Fibroblast of upper back skin (primary cell): Measurements from ENCODE around the gene CREB3L2.

Experiments
- DNase-seq: peaks from one replicate; pipeline ENCODE4 v3.0.0-alpha.2; 2013

CREB3L2 gene

GRCh38 chr7:138009350-138009653 is 7.4 kb upstream of the CREB3L2 start:
- no peak for DNase-seq

GRCh38 chr7:138008588-138009349 is 6.9 kb upstream of the CREB3L2 start:
- peak; percentile 67 for DNase-seq

DNA sequence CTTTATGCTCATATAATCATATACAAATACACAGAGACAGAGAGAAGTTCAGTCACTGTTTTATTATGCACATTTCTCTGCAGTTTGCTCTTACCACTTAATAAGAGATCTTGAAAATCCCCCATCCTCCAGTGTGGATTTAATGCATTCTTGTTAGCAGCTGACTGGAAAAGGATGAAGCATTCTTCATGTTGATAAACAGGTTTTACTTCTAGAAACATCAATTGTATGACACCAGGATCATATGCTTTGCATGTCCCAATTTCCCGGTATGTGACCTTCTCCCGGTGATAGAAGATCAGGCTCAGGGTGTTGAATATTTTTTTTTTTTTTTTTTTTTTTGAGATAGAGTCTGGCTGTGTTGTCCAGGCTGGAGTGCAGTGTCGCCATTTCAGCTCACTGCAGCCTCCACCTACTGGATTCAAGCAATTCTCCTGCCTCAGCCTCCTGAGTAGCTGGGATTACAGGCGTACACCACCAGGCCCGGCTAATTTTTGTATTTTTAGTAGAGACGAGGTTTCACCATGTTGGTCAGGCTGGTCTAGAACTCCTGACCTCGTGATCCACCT is 6.2 kb upstream of the CREB3L2 start:
- no peak for DNase-seq

DNA sequence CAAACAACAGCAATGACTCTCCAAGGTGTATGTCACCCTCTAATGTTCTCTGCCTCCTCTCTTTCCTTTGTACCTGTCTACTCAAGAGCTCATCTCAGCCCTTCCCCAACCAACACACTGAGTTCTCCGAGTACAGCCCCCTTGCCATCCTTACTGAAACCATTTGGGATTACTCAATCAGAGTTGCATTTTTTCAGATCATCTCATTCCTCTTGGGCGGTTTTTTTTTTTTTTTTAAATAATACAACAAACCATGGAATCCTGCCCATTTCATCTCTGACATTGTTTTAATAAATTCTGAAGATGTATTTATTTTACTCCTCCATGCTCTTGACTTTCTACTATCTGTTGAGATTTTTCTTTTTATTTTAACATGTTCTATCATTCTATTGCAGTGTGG is 4.2 kb upstream of the CREB3L2 start:
- DNase-seq = peak; percentile 39

- no peak for DNase-seq
These were observed 3.0 kb upstream of the CREB3L2 start for GRCh38 chr7:138004936-138005335.

DNA sequence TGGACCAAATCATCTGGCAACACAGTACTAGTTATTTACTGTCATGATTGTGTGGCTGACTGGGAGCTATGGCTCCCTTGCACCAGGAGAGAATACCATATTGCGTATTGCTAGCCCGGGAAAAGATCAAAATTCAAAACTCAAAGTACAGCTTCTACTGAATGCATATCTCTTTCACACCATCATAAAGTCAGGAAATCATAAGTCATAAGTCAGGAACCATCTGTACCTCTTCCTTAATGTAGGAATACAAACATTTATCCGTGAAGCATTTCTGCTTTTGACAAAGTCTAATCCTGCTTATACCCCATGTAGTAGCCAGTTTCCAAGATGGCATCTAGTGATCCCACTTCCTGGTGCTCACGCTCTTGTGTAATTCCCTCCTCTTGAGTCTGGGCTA is 2.2 kb upstream of the CREB3L2 start:
- DNase-seq = no peak

DNA sequence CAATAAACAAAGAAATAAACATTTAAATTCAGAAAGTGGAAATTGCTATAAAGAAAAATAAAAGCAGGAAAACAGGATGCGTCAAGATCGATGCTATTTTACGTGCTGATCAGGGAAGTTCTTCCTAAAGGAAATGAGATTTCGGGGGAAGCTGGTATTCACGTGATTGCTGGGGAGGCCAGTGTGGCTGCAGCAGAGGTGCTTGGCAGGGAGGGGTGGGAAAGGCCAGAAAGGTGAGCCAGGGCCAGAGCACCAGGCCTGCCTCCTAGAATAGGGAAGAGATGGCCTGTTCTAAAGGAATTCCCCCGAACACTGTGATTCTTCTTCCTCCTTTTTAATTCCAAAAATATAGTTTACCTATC is 923 bp upstream of the CREB3L2 start:
- no peak for DNase-seq

- peak; percentile 100 for DNase-seq
These were observed 376 bp upstream of the CREB3L2 start for GRCh38 chr7:138002096-138002827.

- DNase-seq = peak; percentile 94
These were observed 1.7 kb downstream of the CREB3L2 start for GRCh38 chr7:138000081-138000701.

DNA sequence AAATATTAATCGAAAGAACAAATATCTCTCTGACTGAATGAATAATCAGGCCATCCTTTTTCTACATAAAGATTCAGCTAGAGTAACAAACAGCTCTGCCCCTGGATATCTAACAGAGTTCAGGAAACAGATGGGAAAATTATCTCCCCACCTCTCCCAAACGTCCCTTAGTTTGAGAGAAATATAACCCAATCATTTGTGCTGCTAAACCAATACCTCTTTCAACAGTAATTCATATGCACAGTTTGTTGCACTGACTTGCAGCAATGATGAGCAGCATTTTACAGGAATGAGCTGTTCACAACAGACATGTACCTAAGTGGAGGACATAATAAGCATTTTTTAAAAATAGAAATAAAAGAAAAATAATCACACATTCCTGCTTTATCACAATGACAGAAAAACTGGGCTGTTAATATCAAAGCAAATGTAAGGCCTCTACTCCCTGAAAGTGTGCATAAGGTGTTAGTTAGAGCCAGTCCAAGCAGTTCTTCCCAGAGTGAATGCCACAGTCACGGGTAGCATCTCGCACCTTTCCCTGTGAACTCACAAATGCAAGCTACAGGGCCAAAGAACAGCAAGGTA is 2.3 kb downstream of the CREB3L2 start:
- no peak for DNase-seq

GRCh38 chr7:137998250-137998649 is 3.6 kb downstream of the CREB3L2 start:
- no peak for DNase-seq

GRCh38 chr7:137996871-137997270 is 5.0 kb downstream of the CREB3L2 start:
- DNase-seq = no peak

DNA sequence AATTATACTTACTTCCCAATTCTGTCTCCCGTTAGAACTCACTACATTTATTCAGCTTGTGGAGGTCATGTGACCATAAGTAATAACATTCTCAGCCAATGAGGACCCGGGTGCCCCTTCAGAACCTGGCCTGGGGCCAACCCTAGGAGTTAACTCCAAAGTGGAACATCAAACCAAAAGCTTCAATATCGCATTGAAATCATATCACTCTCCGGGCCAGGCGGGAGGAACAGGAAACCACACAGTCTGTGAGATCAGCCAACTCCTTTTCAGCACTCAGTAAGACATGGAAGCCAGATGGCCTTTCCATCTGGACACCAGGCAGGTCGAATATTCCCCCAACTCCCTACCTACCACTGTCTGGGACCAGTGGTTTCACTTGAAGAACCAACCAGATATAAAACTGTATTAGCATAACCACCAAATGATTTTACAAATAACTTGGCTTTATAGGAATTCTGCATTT is 5.5 kb downstream of the CREB3L2 start:
- DNase-seq = peak; percentile 94

- no peak for DNase-seq
These were observed 7.7 kb downstream of the CREB3L2 start for GRCh38 chr7:137994216-137994615.

- no peak for DNase-seq
These were observed 8.5 kb downstream of the CREB3L2 start for GRCh38 chr7:137993395-137993743.

DNA sequence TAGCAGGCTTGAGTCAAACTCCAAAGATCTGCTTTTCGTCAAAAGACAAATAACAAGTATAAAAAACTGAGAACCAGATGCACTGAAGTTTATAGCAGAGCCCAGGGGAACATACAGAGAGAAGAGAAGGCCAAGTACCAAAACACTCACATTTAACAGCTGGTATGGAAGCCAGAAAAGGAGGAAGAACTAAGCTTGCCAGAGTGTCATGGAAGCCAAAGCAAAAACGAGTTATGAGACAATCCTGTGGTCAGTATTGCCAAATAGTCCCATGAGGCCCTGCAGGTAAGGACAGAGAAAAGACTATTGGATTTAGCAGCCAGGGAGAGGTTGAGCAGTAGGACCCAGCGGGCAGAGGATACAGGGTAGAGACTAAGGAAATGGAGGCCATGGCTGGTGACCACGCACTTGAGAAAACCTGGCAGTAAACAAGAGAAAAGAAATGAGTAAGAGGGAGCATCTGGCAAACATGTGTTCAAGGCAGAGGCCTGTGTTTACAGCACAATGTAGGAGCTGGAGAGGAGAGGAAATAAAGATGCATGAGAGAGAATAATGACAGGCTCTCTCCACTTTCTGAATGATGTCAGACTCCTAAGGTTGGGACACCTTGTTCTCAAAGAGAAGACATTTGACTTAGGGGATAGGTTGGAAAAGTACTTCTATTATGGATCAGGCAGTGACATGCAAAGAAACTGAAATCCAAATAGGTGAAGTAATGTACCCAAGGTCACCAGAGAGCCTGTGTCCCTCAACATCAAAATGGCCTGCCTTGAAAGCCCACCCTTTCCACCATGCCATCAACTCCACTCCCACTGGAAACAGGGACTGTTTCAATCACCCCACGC is 9.1 kb downstream of the CREB3L2 start:
- peak; percentile 98 for DNase-seq

DNA sequence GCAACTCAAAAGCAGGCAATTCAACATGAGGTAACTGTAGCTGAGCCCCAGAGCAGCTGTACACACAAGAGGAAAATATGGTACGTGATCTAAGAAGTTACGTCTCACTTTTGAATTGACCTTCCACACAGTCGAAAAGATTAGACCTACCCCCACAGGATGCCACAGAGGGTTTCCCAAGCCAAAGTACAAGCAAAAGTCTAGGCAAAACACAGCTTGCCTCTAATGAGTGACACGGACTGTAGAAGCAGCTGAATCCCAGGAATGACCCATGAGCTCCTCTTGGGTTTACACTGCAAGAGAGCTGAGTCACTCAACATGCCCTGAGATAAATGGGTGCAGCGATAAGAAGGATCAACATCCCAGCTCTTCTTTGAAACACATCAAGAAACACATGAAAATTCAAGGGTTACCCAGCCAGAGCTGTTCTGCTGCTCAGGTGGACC is 9.8 kb downstream of the CREB3L2 start:
- peak; percentile 68 for DNase-seq

DNA sequence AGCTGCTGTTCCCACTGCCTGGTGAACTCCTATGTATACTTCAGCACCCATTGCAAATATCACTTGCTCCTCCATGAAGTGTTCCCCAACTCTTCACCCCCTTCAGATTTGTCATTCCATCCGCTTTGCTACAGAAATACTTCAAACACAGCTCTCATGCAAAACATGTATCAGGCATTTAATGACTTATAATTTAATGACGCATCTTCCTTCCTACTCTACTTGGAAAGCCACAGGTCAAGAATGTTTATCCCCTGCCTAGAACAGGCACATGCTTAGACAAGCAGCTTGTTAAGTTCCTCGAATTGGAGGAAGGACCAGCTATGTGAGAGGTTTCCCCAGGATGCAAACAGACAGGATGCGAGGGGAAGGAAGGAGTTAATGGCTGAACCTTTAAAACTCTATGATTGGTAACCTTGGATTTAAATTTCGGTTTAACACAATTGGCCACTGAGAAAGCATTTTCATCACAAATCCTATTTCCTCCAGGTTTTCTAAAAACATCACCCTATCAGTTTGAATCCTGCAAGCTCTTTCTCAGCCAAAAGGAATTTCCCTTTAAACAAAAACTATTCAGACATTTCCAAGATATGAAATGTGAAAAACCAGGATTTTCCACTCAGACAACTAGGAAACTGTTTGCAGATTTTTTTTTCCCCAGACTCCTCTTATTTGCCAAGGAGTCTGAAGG is 11.5 kb downstream of the CREB3L2 start:
- DNase-seq = peak; percentile 89

DNA sequence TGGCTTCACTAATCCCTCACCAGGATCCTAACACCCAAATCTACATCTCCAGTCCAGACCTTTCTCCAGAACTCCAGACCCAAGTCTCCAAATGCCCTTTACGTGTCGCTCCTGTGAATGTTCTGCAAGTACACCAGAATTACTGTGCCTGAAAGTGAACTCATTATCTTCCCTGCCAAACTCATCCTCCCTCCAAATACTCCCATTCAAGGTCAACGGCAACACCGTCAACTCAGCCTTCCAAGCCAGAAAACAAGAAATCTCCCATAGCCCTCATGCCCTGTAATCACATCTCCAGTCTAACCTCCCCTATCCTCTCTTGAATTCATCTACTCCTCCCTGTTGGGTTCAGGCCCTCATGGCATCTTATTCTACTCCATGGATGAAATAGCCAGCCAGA is 12.3 kb downstream of the CREB3L2 start:
- no peak for DNase-seq

GRCh38 chr7:137989094-137989493 is 12.8 kb downstream of the CREB3L2 start:
- no peak for DNase-seq

DNA sequence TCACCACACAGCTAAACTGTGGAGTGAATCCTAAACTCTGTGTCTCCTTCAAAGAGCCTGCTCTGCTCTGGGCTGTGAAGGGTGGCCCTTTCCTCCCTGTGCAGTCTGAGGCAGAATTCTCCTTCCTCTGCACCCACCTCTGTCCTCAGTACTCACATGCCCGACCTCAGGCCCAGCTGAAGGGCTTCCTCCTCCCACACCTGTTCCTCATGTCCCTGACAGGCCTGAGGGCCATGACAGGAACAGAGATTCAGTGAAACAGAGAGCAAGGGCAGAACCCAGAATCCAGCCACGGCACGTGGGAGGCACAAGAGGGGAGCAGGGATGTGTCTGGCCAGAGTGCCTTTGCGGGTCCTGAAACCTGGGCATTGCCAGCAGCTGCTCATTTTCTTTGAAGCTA is 13.9 kb downstream of the CREB3L2 start:
- no peak for DNase-seq

GRCh38 chr7:137987563-137987962 is 14.3 kb downstream of the CREB3L2 start:
- no peak for DNase-seq
